NCI-H510A (cell line): Measurements from ENCODE around the gene CDK17.

Source experiments
- DNase-seq: peaks from one replicate; lab custom pipeline; 2025; lab: John Stamatoyannopoulos, UW

CDK17 gene

DNA sequence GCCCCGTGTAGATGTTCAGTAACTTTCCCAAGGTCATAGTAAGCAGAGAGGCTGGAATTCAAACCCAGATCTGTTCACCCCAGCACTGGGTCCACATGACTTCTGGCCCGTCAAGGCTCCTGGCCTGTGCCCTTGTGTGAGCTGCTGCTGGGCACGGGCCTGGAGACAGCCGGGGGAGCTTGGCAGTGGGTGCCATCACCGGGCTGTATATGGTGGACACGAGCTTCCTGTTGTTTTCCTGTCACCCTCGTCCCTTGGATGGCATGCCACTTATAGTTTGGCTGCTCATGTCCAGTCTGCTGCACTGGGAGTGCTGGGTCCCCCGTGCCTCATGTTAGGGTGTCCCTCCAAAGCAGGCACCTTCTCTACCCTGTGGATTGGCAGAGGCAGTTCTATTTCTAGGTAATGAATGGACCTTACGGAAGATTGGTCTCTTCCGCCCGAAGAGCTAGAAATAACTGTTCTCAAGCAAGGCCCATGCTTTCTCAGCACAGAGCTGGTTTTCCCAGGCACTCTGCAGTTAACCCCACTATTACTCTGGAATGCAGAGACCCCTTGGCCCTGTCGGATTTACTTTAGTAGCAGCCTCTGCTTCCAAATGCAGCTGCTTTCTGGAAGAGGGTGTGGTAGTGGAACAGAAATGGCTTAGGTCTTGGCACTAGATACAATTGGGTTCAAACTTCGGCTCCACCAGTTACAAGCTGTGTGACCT is 161.7 kb downstream of the CDK17 start:
- no peak for DNase-seq

DNA sequence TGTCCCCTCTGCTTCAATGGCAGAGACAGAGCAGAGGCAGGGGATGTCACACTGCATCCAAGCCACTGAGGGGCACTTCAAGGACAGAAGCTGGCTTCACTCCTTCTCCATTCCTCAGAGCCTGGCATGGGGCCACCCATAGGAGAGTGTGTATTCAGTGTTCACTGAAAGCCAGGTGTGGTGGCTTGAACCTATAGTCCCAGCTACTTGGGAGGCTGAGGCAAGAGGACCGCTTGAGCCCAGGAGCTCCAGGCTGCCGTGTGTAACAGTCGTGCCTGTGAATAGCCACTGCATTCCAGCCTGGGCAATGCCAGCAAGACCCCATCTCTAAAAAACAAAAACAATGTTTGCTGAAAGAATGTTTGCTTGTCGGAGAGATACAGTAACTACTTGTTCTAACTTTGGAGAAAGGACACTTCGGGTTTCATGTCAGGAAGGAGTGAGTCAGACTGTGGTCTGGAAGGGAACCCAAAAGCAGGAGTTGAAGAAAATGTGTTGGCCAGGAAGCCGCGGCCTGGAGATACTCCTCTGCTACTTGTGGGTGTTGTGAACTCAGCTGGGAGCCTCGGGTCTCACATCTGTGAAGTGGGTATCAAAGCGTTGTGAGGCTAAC is 162.7 kb downstream of the CDK17 start:
- DNase-seq = no peak

DNA sequence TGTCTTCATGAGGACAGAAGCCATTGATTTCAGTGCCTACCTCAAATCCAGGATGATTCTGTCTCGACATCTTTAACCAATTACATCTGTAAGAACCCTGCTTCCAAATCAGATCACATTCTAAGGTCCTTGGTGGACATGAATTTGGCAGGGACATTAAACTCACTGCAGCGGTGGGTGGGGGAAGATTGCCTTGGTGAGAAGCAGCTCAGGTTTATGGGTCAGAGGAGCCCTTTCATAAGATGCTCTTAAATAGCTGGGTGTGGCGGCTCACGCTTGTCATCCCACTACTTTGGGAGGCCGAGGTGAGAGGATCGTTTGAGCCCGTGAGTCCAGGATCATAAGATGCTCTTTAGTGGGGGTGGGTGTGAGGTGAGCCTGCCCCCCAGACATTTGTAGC is 163.2 kb downstream of the CDK17 start:
- no peak for DNase-seq

DNA sequence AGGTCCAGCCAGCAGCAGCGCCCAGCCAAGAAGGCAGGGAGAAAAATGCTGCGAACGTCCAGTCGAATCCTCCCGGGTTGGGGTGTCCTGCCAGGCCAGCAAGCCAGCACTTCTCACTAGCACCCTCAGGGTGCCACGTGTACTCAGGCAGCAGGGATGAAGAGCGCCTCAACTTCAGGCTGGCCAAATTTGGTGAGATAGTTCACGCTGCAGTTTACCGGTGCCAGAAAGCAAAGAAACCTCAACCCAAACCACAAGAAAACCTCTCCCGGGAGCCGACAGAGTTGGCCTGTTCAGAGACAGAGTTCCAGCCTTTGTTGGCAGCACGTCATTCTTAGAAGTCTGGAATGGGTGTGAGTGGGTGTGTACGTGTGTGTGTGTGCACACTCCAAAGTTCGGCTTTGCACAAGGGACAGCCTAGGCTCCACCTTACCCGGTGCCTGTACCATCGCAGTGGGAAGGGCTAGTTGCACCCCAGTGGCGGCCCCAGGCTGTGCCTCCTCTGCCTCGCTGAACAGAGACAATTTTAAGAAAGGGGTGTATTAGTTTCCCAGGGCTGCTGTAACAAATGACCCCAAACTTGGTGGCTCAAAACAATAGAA is 163.9 kb downstream of the CDK17 start:
- no peak for DNase-seq

DNA sequence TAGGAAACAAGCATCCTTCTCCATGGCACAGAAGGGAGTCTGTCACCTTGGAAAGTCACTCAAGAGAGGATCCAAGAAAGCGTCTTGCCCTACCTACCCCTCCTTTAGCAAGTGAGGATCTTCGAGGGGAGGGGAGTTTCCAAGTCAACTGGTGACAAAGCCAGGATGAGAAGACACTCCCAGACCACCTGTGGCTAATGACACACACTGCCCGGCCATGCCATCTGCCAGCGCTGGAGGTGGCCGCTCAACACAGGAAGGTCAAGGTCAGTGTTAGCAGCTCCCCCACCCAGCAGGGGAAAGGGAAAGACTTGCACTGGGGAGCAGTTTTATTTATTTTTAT is 164.8 kb downstream of the CDK17 start:
- DNase-seq = no peak

DNA sequence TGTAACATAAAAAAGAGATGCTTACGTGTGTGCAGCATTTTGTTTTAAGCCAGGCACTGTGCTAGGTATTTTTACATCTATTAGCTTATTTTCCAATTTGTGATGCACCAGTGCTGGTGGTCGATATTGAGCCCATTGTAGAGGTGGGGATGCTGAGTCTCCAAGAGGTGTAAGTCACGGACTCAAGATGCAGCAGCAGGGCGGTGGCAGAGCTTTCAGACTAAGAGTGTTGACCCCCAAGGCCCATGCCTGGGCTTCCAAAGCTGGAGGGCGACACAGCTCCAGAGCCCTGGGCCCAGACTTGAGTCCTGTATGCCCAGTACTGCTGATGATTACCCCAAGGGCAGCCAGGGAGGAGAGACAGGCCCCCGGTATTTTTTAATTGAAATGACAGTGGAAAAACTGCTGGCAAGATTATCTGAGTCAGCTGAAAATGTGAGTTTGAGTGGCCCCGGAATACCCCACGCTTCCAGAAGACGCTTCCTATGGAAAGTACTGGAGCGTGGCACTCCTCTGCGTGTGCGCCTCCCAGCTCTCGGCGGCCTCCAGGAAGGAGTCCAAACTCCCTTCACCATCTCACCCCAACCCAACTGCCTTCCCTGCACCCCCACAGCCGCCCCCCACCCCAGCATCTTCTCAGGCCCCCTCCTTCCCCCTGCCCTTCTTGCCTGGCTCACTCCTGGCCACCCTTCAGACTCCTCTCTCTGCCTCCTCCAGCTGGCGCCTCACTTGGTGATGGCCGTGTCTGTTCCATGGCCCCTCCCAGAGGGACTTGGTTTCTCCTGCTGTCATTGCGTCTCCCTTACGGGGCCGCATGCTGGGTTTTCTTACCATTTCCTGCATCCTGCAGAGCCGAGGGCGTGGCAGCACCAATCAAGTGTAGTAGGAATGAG is 165.4 kb downstream of the CDK17 start:
- no peak for DNase-seq

DNA sequence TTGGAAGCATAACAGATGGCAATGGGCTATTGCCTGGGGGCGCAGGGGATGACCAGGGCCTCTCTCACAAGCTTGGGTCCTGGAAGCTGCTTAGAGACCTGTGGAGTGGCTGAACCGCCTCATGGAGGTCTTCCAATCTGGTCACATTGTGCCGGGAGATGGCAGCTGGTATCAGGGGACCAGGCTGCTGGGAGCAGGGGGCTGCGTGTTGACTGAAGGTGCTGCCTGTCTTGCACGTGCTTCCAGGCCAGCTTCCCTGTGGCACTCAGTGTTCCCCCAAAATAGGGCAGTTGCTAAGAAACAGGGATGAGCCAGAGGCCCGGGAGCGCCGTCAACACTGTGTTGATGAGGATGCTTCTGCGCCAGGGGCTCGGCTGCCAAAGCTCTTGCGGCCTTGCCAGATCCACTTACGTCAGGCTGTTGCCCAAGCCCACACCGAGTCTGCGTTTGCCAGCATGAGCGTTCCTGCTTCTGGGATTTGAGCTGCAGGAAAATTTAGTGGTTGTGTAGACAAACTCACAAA is 166.2 kb downstream of the CDK17 start:
- no peak for DNase-seq

DNA sequence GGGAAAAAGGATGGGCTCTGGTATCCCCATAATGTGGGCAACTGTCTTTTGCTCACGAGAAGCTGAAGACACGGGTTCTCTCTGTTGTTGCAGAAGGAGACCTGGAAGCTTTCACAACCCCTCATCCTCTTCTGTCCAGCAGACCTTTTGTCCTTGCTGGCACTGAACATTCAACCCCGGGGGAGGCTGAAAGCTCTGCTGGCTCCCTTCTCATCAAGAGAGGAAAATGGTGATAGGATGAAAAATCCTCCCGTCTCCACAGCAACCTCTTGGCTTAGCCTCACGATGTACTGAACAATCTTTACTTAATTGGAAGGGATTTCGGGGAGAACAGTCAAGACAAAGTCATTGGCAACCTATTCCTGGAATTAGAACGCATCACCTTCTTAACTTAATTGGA is 167.1 kb downstream of the CDK17 start:
- DNase-seq = no peak

DNA sequence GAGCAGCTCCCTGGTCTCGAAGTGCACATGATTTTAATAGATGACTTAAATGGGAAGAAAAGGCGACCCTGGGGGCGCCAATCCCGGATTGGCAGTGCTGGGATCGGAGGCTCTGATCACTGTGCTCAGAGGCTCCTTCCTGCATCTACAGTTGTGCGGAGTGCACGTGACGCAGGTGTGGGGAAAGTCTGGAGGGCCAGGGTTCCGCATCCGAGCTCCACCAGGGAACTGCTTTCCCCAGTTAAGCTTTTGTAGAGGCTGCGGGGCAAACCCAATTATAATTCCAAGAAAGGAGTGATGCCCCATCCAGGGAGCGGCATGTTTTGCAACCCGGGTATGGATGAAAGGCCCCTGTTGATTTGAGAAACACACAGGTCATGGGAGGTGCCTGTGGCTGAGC is 169.6 kb downstream of the CDK17 start:
- no peak for DNase-seq

DNA sequence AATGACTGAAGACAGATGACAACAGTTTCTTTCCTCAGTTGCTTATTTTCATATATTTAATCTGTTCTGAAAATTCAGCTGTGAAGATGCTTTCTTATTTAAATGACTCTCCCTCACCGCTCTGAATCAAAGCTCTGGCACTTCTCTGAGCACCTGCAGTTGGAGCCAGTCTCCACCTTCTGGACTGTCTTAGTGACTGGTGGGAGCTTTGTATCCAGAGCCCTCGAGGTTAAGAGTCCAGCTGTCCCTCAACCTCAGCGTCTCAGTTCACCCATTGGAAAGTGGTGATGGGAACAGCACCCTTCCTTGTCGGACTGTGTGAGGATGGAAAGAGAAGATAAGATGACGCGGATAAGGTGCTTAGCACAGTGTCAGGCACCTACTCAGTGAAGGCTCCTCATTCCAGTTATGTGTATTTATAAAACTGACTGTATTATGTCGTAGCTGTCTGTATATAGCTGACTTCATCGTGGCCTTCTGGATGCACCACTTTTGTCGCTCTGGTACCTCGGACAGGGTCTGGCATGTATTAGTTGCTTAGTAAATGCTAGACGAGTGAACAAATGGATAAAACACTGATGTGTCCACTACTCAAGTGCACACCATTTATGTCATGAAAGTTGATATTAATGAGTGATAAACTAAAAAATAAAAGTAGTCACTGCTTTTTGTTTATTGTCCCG is 171.5 kb downstream of the CDK17 start:
- DNase-seq = no peak
